Muscle layer of duodenum (tissue), 2 donors: ENCODE results near the gene EYS.
"Not testable (repeated sequence)": the region's sequence is repeated elsewhere in the genome, so short reads cannot be mapped to it uniquely, and the experiment has no call there.

Experiments
- H3K27ac ChIP-seq: one replicate; pipeline ENCODE4 v1.7.0; 2013; ENCODE audit warnings: mild to moderate bottlenecking, low read length
- H3K27me3 ChIP-seq: one replicate; pipeline ENCODE4 v1.7.0; 2013; ENCODE audit warnings: low read depth, mild to moderate bottlenecking, control low read depth, low read length
- H3K36me3 ChIP-seq, 2 donors: one replicate each; pipeline ENCODE4 v1.7.0; 2013; ENCODE audit warnings: low read length in 2 of 2, control low read depth in 1 of 2, mild to moderate bottlenecking in 1 of 2; ENCODE audit not compliant: insufficient read depth in 2 of 2, control insufficient read depth in 1 of 2
- H3K4me1 ChIP-seq, 2 donors: one replicate each; pipeline ENCODE4 v1.7.0; 2013; ENCODE audit warnings: low read length in 2 of 2, mild to moderate bottlenecking in 2 of 2, control low read depth in 1 of 2, moderate library complexity in 1 of 2; ENCODE audit not compliant: insufficient read depth in 2 of 2, control insufficient read depth in 1 of 2
- H3K4me3 ChIP-seq, 2 donors: one replicate each; pipeline ENCODE4 v1.7.0; 2013; ENCODE audit warnings: low read length in 2 of 2, low read depth in 1 of 2, mild to moderate bottlenecking in 1 of 2
- H3K9me3 ChIP-seq, 2 donors: one replicate each; pipeline ENCODE4 v1.7.0; 2013; ENCODE audit warnings: low read length in 2 of 2, control low read depth in 1 of 2, mild to moderate bottlenecking in 1 of 2; ENCODE audit not compliant: control insufficient read depth in 1 of 2
- donor health status: healthy.

EYS gene

DNA sequence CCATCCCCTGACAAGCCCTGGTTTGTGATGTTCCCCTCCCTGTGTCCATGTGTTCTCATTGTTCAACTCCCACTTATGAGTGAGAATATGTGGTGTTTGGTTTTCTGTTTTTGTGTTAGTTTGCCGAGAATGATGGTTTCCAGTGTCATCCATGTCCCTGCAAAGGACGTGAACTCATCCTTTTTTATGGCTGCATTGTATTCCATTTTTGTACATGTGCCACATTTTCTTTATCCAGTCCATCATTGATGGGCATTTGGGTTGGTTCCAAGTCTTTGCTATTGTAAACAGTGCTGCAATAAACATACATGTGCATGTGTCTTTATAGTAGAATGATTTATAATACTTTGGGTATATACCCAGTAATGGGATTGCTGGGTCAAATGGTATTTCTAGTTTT is 1468.1 kb downstream of the EYS start:
- H3K36me3 ChIP-seq, H3K4me3 ChIP-seq, H3K27ac ChIP-seq, H3K9me3 ChIP-seq, H3K27me3 ChIP-seq, H3K4me1 ChIP-seq: not testable (repeated sequence)

DNA sequence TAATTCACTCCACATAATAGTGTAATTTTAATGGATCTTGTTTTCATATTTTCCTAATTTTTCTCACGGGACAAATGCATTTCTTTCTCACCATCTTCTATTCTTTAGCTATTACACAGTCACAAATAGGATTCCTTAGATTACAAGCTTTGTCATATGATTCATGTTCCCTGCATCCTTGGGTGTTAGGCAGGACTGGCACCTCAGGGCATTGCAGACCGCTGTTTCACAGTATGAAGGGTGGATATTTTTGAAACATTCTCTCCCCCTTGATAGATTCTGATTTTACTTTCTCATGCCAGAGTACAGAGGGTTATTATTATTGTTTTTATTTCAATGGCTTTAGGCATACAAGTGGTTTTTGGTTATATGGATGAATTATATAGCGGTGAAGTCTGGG is 1469.0 kb downstream of the EYS start:
- Histone ChIP-seq H3K36me3 (no peaks in the 10 kb centered on the region), H3K27ac (no peak overlapping the region), H3K4me1 (no peaks in the 10 kb centered on the region), H3K4me3 (no peak overlapping the region), H3K27me3 (no peaks in the 10 kb centered on the region), H3K9me3 (peaks cover 0 to 8% of the 10 kb centered on the region in 2 donors)

DNA sequence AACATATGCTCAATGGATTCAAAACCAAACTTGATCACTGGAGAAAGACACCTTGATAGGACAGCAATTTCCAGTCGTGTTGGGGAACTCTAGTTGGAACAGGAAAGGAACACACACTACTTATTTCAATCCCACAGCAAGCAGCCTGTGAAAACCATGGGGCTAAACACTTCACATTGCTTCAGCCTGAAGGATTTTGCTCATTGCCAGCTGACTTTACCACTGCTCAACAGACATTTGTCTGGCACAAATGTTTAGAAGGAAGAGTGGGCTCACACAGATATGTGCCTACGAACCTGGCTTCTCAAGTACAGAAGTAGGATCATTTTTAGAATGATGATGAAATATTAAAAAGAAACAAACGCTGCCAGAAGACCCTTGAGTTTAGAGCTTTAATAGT is 1473.3 kb downstream of the EYS start:
- no peaks in the 10 kb centered on the region for H3K36me3 ChIP-seq
- H3K9me3 ChIP-seq = peaks cover 0 to under 1% of the 10 kb centered on the region in 2 donors
- no peaks in the 10 kb centered on the region for H3K27me3 ChIP-seq
- no peak overlapping the region for H3K4me3 ChIP-seq
- no peak overlapping the region for H3K27ac ChIP-seq
- H3K4me1 ChIP-seq = no peaks in the 10 kb centered on the region

DNA sequence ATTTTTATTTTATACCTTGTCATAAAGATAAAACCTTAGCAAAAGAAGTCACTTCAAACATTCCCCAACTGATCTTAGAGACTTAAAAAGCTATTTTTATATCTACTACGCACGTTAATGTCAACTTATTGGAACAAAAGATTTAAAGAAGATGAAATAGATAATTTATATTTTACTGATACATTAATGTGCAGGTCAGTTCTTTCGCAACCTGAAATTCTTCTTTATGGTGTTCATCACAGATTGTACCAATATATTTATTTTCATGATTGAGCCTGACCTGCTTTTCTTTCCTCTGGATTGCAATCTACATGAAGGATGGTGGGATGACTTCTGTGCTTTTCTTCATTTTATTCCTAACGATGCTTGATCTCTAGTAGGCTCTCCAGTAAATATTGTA is 1475.1 kb downstream of the EYS start:
- Histone ChIP-seq H3K27me3 (no peaks in the 10 kb centered on the region), H3K4me3 (no peak overlapping the region), H3K36me3 (no peaks in the 10 kb centered on the region), H3K9me3 (no peaks in the 10 kb centered on the region), H3K4me1 (no peaks in the 10 kb centered on the region), H3K27ac (no peak overlapping the region)

DNA sequence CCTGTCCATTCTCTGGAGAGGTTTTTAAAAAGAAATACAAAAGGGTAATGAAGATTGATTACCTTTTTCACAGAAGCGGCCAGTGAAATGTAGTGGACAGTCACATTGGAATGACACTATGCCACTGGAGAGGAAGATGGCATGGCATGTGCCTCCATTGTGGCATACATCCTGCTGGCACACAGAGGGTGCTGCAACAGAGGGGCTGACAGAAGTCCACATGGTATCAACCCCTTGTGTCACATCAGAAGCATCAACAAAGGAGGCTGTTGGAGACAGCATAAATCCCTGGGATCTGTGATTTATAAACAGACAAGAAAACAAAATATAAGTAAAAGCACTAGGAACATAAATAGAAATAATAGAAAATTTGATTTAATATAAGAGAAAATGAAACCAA is 1476.5 kb downstream of the EYS start:
- no peaks in the 10 kb centered on the region for H3K4me1 ChIP-seq
- no peaks in the 10 kb centered on the region for H3K36me3 ChIP-seq
- no peak overlapping the region for H3K27ac ChIP-seq
- H3K27me3 ChIP-seq = no peaks in the 10 kb centered on the region
- no peak overlapping the region for H3K4me3 ChIP-seq
- H3K9me3 ChIP-seq = no peaks in the 10 kb centered on the region

DNA sequence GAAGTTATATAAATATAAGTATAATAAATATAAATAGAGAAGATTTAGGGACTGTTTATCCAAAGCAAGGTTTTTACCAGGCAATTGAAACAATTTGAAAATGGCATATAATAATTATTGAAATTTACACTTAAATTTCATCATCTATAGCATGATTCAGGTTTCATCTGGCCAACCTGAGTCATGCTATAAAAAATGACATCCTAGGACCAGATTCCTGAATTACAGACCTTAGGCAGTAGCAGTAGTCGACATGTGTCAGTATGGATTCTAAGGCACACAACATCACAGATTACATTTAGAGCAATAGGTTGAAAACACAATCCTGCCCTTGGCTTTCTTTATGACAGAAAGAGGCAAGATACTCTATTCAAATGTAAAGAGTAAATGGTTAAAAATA is 1479.2 kb downstream of the EYS start:
- no peak overlapping the region for H3K4me3 ChIP-seq
- no peaks in the 10 kb centered on the region for H3K27me3 ChIP-seq
- no peaks in the 10 kb centered on the region for H3K36me3 ChIP-seq
- no peak overlapping the region for H3K27ac ChIP-seq
- H3K9me3 ChIP-seq = no peaks in the 10 kb centered on the region
- no peaks in the 10 kb centered on the region for H3K4me1 ChIP-seq

DNA sequence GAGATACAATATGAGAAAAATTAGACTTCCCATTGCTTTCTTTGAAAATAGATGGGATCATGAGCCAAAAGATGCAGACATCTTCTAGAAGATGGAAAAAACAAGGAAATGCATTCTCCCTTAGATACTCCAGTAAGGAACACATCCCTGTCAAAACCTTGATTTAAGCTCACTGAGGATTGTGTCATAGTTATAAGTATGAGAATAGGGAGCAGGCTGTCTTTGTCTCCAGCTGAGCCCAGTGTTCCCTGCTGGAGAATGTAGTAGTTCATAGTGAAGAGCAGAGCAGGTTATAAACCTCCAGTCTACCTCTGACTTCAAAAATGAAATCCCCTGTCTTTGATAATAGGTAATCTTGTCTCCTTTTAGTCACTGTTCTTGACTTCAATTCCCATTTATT is 1481.5 kb downstream of the EYS start:
- no peak overlapping the region for H3K4me3 ChIP-seq
- H3K4me1 ChIP-seq = no peaks in the 10 kb centered on the region
- H3K27me3 ChIP-seq = no peaks in the 10 kb centered on the region
- no peaks in the 10 kb centered on the region for H3K36me3 ChIP-seq
- no peaks in the 10 kb centered on the region for H3K9me3 ChIP-seq
- no peak overlapping the region for H3K27ac ChIP-seq

DNA sequence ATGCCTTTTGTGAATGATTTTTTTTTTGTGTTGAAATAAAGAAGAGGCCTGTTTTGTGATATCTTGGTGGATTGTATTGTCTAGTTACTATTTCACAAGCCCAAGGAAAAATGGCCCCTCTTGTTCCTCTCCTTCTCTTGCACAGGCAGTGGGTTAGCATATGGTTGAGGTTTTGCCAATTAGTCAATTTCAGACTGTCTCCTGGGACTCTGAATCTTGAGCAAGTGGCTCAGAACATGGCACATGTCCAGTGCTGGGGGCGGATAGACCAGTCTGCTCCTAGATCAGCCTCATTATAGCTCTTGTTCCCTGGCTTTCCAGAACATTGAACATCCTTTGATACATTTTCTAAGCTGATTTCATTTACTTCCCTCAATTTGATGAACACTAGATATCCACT is 1482.2 kb downstream of the EYS start:
- H3K4me3 ChIP-seq = no peak overlapping the region
- H3K4me1 ChIP-seq = no peaks in the 10 kb centered on the region
- no peaks in the 10 kb centered on the region for H3K9me3 ChIP-seq
- no peak overlapping the region for H3K27ac ChIP-seq
- H3K36me3 ChIP-seq = no peaks in the 10 kb centered on the region
- no peaks in the 10 kb centered on the region for H3K27me3 ChIP-seq

DNA sequence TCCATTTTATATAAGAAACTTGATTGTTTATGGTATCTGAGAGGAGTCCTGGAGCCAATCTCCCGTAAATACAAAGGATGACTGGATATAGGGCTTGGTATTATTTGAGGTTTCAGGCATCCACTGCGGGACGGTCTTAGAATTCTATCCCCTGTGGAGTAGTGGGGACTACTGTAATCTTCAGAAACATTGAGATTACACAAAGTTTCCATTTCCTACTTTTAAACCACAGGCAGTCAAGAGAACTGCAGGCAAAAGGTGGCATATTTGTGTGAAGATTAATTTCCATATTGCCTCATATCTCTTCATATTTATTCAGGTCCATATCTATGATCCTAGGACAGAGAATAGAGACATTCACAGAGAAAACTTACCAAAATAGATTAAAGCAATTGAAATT is 1485.2 kb downstream of the EYS start:
- Histone ChIP-seq H3K9me3 (no peaks in the 10 kb centered on the region), H3K27me3 (no peaks in the 10 kb centered on the region), H3K27ac (no peak overlapping the region), H3K36me3 (no peaks in the 10 kb centered on the region), H3K4me3 (no peak overlapping the region), H3K4me1 (no peaks in the 10 kb centered on the region)

DNA sequence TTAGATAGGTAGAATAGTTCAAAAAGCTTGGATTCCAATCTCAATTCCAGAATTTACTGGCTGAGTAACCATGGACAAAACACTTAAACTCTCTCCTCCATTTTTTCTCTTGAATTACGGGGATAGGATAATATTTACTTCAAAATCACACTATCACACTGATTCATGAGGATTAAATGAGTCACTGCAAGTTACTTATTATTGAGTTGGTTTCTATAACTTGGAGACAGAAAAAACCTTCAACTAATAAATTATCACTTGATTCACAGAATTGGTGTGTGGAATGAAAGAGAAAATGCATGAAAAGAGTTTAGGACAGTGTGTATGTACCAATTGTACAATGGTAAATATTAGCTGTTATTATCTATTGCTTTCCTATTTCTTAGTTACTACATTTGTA is 1486.2 kb downstream of the EYS start:
- no peaks in the 10 kb centered on the region for H3K27me3 ChIP-seq
- no peaks in the 10 kb centered on the region for H3K9me3 ChIP-seq

DNA sequence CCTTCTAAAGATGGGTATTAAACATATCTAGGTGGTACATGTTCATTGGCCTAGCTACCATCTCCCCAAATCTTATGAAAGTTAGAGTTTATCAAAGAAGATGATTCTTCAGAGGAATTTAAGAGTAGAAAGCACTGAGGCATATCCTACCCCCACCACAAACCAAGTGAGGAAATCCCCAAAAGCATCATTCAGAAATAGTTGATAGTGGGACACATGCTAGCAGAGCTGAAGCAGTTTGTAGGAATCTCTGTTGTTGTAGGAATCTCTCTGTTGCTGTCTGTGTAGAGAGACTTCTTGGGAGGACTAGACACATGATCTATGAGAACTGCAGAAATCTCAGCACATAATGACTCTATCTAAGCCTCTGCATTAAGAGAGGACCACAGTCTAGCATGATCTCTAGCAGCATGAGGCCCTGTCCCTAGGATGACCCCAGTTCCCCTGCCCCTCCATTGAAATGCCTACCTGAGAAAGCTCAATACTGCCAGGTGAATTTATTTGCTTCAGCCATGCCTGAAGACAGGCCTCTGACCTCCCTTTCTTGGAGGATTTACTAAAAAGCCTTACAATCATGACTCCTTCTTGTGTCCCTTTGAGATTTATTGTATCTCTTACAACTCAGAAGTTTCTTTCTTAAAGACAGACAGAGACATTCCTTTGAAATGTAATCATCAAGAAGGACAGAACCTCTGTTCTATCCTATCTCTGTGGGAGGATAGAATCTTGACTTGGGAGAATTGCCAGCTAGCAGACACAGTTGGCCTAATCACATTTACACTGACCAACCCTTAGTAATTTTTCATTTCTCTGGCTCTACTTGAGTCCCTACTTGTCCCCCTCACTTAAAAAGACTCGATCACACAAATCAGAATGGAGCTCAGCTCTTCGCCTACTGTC is 1489.1 kb downstream of the EYS start:
- Histone ChIP-seq H3K27me3 (no peaks in the 10 kb centered on the region), H3K9me3 (no peaks in the 10 kb centered on the region), H3K36me3 (no peaks in the 10 kb centered on the region), H3K4me1 (no peaks in the 10 kb centered on the region), H3K4me3 (no peak overlapping the region), H3K27ac (no peak overlapping the region)

More for the DNA sequence above, 1486.2 kb downstream of the EYS start:
- no peak overlapping the region for H3K4me3 ChIP-seq
- no peaks in the 10 kb centered on the region for H3K36me3 ChIP-seq
- no peaks in the 10 kb centered on the region for H3K4me1 ChIP-seq
- H3K27ac ChIP-seq = no peak overlapping the region

DNA sequence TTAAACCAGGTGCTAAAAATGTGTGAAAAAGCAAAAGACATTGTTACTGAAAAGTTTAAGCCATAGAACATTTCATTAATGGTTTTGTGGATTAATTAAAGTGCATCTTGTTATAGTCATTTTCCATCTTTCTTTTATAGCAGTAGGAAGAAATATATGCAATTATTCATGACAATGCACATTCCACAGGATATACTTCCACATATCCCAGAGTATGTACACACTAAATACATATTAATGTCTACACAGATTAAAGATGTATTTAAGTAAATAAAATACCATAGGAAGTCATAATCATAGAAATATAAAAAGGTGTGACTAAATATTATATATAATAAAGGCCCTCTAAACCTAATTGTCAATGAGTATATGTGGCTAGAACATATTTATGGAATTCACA is 1492.7 kb downstream of the EYS start:
- no peaks in the 10 kb centered on the region for H3K4me1 ChIP-seq
- H3K36me3 ChIP-seq = no peaks in the 10 kb centered on the region
- no peaks in the 10 kb centered on the region for H3K27me3 ChIP-seq
- no peaks in the 10 kb centered on the region for H3K9me3 ChIP-seq
- no peak overlapping the region for H3K27ac ChIP-seq
- no peak overlapping the region for H3K4me3 ChIP-seq
